ENCODE results near the gene PTGES3.

Gene PTGES3

DNA sequence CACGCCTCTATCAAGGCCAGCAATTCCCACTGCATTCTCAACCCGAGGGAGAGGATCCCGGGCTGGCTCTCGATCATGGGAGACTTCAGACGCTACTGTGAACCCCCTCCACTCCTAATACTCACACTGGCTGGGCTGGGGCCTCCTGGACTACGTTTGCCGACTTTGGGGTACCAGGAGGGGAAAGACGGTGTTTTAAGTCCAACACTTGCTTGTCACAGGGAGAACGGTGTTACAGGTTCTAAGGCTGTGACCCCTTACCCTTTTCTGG lies 36.6 kb upstream of the PTGES3 start:
- no peak for ATAC-seq (ENCODE audit: low read depth)
- TF ChIP-seq, protein P1, sequence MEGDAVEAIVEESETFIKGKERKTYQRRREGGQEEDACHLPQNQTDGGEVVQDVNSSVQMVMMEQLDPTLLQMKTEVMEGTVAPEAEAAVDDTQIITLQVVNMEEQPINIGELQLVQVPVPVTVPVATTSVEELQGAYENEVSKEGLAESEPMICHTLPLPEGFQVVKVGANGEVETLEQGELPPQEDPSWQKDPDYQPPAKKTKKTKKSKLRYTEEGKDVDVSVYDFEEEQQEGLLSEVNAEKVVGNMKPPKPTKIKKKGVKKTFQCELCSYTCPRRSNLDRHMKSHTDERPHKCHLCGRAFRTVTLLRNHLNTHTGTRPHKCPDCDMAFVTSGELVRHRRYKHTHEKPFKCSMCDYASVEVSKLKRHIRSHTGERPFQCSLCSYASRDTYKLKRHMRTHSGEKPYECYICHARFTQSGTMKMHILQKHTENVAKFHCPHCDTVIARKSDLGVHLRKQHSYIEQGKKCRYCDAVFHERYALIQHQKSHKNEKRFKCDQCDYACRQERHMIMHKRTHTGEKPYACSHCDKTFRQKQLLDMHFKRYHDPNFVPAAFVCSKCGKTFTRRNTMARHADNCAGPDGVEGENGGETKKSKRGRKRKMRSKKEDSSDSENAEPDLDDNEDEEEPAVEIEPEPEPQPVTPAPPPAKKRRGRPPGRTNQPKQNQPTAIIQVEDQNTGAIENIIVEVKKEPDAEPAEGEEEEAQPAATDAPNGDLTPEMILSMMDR (IDR thresholded peaks at IDR 0.05; ENCODE audit: poor library complexity, severe bottlenecking) = no peak
- H3K4me3 ChIP-seq (ENCODE audit: severe bottlenecking) = peak overlapping the region; percentile 74
- DNase-seq (ENCODE audit: low spot score) = no peak
- H3K9me3 ChIP-seq (ENCODE audit: severe bottlenecking) = no peaks in the 10 kb centered on the region
- H3K36me3 ChIP-seq (ENCODE audit: low read depth) = peaks cover 63% of the 10 kb centered on the region
- no peaks in the 10 kb centered on the region for H3K27me3 ChIP-seq (ENCODE audit: insufficient read depth, poor library complexity, severe bottlenecking)
- H3K27ac ChIP-seq (ENCODE audit: poor library complexity, severe bottlenecking) = peak overlapping the region; percentile 79
- H3K4me1 ChIP-seq (ENCODE audit: insufficient read depth, poor library complexity, severe bottlenecking) = peaks cover 22% of the 10 kb centered on the region

DNA sequence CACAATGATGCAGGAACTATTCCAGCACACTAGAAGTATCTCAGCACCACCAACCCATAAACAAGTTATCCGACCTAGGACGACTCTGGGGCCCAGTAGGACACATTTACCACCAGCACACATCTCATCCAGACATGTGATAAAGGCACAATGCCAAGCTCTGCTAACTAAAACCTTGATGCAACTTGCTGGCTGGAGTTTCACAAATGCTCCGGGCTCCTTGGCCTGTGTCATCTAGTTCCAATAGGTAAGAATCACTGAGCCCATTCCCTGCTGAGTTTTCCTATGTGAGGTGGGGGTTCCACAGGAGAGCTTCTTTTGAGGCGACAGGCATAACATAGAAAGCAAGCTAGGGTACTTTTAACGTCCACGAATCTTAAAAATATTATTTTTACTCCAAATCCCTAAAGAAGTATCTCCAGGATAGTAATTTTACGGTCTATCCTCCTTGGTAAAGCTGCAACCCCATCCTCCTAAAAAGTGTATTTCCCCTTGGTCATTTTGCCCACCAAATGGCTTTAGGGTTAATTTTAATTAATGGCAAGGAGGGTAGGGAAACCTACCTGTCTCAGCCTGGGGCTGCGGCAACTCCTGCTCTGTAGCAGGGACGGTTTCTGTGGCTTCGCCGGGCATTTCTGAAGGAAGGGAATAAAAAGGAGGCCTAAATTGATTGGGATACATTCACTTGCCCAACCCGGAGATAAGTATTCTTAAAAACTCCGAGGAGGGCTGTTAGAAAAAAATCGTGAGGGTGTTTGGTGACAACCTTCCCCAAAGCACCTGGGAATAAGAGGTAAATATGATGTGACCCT lies 36.0 kb upstream of the PTGES3 start:
- Histone ChIP-seq H3K4me3 (ENCODE audit: severe bottlenecking) (peak overlapping the region; percentile 74), H3K9me3 (ENCODE audit: severe bottlenecking) (no peaks in the 10 kb centered on the region), H3K27me3 (ENCODE audit: insufficient read depth, poor library complexity, severe bottlenecking) (no peaks in the 10 kb centered on the region), H3K4me1 (ENCODE audit: insufficient read depth, poor library complexity, severe bottlenecking) (peaks cover 22% of the 10 kb centered on the region), H3K36me3 (ENCODE audit: low read depth) (peaks cover 68% of the 10 kb centered on the region), H3K27ac (ENCODE audit: poor library complexity, severe bottlenecking) (peak overlapping the region; percentile 79)
- ATAC-seq (ENCODE audit: low read depth) = no peak
- TF ChIP-seq, protein P1 (IDR thresholded peaks at IDR 0.05; ENCODE audit: poor library complexity, severe bottlenecking) = no peak
- DNase-seq (ENCODE audit: low spot score) = no peak

DNA sequence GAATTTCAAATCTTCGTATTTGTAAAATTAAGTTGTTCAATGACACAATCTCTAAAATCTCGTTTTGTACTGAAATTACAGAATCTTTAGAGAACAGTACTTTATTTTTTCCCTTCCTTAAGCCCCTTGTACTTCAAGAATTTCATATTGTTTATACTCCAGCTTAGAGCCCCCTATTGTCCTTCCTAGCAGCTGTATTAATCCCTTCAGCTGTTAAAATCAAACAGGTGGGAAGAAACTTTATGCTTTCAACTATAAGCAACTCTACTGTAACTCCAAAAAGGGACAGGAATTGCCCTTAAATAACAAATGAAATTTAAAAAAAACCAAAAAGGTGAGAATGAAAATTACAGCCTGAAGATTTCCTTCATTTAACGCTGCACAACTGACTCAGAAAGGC lies 35.3 kb upstream of the PTGES3 start:
- Histone ChIP-seq H3K4me3 (ENCODE audit: severe bottlenecking) (peak overlapping the region; percentile 74), H3K27ac (ENCODE audit: poor library complexity, severe bottlenecking) (peak overlapping the region; percentile 79), H3K27me3 (ENCODE audit: insufficient read depth, poor library complexity, severe bottlenecking) (no peaks in the 10 kb centered on the region), H3K4me1 (ENCODE audit: insufficient read depth, poor library complexity, severe bottlenecking) (peaks cover 22% of the 10 kb centered on the region), H3K36me3 (ENCODE audit: low read depth) (peaks cover 68% of the 10 kb centered on the region), H3K9me3 (ENCODE audit: severe bottlenecking) (no peaks in the 10 kb centered on the region)
- no peak for DNase-seq (ENCODE audit: low spot score)
- no peak for ATAC-seq (ENCODE audit: low read depth)
- TF ChIP-seq, protein P1 (IDR thresholded peaks at IDR 0.05; ENCODE audit: poor library complexity, severe bottlenecking) = no peak

DNA sequence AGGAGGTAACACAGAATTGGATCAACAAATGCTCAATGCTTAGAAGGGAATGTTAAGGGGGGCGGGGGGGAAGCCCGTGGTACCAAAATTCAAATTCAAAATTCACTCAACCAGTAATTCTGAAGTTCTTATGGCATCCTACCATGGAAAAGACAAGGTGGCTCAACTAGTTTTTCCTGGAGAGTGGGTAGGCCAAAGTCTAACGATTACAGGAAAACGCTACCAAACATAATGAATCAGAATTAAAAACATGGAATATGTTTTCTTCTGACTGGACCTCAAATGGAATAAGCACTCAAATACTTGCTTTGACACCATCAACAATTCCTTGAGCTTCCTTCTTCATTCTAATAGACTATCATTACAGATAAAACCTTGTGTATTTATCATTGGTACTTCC lies 34.7 kb upstream of the PTGES3 start:
- no peaks in the 10 kb centered on the region for H3K9me3 ChIP-seq (ENCODE audit: severe bottlenecking)
- DNase-seq (ENCODE audit: low spot score) (no peak), ATAC-seq (ENCODE audit: low read depth) (no peak)
- peaks cover 67% of the 10 kb centered on the region for H3K36me3 ChIP-seq (ENCODE audit: low read depth)
- no peaks in the 10 kb centered on the region for H3K27me3 ChIP-seq (ENCODE audit: insufficient read depth, poor library complexity, severe bottlenecking)
- H3K27ac ChIP-seq (ENCODE audit: poor library complexity, severe bottlenecking) = peak overlapping the region; percentile 79
- peak overlapping the region; percentile 74 for H3K4me3 ChIP-seq (ENCODE audit: severe bottlenecking)
- peaks cover 22% of the 10 kb centered on the region for H3K4me1 ChIP-seq (ENCODE audit: insufficient read depth, poor library complexity, severe bottlenecking)
- TF ChIP-seq, protein P1 (IDR thresholded peaks at IDR 0.05; ENCODE audit: poor library complexity, severe bottlenecking) = no peak

DNA sequence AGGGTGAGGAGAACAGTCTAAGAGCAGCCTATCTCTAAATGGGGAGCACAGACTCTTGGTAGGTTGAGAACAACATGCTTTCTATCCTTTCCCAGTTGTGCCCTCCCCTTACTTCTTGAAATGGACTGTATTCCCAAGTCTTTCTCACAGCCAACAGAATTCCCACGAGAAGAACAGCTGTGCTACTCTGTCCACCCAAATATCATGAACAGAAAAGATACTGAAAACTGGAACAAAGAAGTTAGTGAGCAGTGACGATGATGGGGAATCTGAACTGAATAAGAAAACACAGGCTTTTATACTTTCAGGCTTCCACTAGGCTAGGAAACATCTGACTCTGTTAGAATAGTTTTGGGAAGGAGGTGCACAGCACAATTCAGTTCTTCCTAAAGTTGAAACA lies 33.6 kb upstream of the PTGES3 start:
- peak overlapping the region; percentile 79 for H3K27ac ChIP-seq (ENCODE audit: poor library complexity, severe bottlenecking)
- no peaks in the 10 kb centered on the region for H3K27me3 ChIP-seq (ENCODE audit: insufficient read depth, poor library complexity, severe bottlenecking)
- no peaks in the 10 kb centered on the region for H3K9me3 ChIP-seq (ENCODE audit: severe bottlenecking)
- ATAC-seq (ENCODE audit: low read depth) (no peak), DNase-seq (ENCODE audit: low spot score) (no peak)
- peaks cover 65% of the 10 kb centered on the region for H3K36me3 ChIP-seq (ENCODE audit: low read depth)
- TF ChIP-seq, protein P1 (IDR thresholded peaks at IDR 0.05; ENCODE audit: poor library complexity, severe bottlenecking) = no peak
- H3K4me3 ChIP-seq (ENCODE audit: severe bottlenecking) = no peak overlapping the region
- H3K4me1 ChIP-seq (ENCODE audit: insufficient read depth, poor library complexity, severe bottlenecking) = peaks cover 22% of the 10 kb centered on the region
